GM13977 (cell line): ENCODE data around the gene DBR1.
A peak's percentile ranks its signal among the peaks of the same experiment; 100 is the strongest.

Experiments
- DNase-seq: peaks from one replicate; pipeline ENCODE4 v3.0.0; 2012; ENCODE audit warnings: low spot score
- in situ Hi-C: fragments of 300-500 bp; cut with MboI; formaldehyde crosslinking; loops from one replicate; pipeline ENCODE4 v1.12.0; 2022; ENCODE audit warnings: low sequenced_read_pairs, low pct_unique_long_range_greater_than_20kb, mixed read lengths, inconsistent platforms; ENCODE audit not compliant: unreplicated experiment
- TF ChIP-seq, protein P1 (sequence below): IDR thresholded peaks from 2 replicates; pipeline ENCODE4 v1.5.1; 2012; ENCODE audit warnings: mild to moderate bottlenecking, control low read depth; ENCODE audit not compliant: insufficient read depth; ENCODE audit errors: extremely low read depth, missing control alignments

Gene DBR1

DNA sequence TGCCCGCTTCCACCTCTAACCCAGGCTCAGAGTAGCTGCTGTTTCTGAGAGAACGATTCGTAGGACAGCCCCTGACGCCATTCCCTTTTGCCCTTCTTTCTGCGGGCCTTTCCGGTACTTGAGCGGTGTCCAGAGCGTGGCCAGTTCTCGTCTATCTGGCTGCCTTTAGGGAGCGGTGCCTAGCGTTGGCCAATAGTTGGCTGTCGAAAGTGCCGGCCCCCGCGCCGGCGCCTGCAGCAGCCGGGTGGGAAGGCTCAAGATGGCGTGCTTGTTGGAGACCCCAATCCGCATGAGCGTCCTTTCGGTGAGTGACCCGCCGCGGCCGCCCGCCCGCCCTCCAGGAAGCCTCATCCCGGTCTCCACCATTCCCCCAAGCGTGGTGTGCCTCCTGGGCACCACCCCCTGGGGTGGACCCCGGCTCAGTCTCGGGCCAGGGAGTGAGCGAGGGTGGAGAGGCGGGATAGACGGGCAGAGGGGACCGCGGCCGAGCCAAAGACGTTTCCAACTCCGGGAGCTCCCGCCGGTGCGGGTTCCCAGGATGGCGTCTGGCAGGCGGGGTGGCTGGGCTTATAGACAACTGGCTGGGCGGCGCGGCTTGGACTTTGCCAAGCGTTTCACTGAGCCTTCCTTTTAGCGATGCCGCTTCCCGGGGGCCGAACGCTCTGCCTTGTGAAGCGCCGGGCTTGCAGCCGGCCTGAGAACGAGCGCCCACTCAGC lies 12.7 kb upstream of the DBR1 start, which contains the start of gene ARMC8:
TSS of gene ARMC8 (plus strand) at position 6 of the 717 bp plus-strand sequence. CDS start at position 260, 254 bp downstream.
- peak; percentile 56 for DNase-seq
- in situ Hi-C loops: no loop called here
- TF ChIP-seq, protein P1, sequence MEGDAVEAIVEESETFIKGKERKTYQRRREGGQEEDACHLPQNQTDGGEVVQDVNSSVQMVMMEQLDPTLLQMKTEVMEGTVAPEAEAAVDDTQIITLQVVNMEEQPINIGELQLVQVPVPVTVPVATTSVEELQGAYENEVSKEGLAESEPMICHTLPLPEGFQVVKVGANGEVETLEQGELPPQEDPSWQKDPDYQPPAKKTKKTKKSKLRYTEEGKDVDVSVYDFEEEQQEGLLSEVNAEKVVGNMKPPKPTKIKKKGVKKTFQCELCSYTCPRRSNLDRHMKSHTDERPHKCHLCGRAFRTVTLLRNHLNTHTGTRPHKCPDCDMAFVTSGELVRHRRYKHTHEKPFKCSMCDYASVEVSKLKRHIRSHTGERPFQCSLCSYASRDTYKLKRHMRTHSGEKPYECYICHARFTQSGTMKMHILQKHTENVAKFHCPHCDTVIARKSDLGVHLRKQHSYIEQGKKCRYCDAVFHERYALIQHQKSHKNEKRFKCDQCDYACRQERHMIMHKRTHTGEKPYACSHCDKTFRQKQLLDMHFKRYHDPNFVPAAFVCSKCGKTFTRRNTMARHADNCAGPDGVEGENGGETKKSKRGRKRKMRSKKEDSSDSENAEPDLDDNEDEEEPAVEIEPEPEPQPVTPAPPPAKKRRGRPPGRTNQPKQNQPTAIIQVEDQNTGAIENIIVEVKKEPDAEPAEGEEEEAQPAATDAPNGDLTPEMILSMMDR: peak; percentile 35

DNA sequence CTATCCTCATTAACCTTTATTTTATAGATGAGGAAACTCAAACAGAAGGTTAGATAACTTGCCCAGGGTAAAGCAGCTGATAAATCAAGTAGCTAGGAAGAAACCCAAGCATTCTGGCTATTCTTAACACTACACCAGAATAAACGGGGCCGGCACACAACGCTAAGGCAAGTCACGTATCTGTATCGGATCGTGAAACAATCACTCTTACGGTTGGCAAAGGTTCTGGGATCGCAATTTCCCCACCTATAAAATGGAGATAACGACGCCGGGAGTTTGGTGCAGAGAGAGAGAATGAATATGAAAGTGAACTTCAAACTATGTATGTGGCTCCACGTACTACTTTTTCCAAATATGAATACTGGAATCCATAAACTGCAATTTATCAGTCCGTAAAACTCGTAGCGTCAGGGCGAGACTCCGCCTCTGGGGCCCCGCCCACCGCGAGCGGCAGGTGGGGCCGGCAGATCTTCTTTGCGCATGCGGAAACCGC lies 12.1 kb upstream of the DBR1 start:
- in situ Hi-C loops: no loop called here
- TF ChIP-seq, protein P1: no peak
- DNase-seq: peak; percentile 96

DNA sequence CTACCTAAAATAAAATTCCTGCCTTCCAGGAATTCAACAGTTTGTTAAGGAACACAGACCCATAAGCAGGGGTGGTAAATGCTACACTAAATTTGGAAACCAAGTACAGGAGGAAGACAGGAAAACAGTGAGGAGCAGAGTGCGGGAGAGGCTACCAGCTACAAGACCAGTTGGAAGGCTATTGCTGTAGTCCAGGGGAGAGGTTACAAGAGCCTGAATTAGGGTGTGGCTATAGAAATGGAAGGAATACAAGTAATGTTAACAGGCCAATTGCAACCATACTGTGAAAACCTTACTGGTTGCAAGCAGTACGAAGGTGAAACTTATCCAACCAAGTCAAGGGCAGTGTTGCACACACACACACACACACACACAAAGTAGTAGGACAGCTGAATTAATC lies 11.5 kb upstream of the DBR1 start:
- DNase-seq: no peak
- in situ Hi-C loops: no loop called here

DNA sequence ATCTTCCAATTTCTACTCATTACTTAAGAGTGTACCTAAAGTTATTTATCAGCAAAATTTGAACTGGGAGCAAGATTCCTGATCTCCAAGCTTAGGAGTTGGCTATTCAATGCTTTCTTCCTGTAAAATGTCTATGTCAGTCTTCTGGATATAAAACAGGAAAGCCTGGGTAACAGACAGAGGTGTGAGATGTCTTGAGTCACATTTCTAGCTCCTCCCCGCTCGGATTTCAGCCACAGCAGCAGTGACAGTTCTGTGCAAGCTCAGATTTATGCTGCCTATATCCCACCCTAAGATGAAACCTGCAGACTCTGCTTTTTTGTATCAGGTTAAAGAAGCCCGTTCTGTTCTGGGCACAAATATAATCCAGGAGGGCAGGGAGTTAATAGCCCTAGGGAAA lies 10.3 kb upstream of the DBR1 start:
- in situ Hi-C loops: no loop called here
- DNase-seq: no peak
- TF ChIP-seq, protein P1: no peak

More for the DNA sequence above, 11.5 kb upstream of the DBR1 start:
- TF ChIP-seq, protein P1: no peak

DNA sequence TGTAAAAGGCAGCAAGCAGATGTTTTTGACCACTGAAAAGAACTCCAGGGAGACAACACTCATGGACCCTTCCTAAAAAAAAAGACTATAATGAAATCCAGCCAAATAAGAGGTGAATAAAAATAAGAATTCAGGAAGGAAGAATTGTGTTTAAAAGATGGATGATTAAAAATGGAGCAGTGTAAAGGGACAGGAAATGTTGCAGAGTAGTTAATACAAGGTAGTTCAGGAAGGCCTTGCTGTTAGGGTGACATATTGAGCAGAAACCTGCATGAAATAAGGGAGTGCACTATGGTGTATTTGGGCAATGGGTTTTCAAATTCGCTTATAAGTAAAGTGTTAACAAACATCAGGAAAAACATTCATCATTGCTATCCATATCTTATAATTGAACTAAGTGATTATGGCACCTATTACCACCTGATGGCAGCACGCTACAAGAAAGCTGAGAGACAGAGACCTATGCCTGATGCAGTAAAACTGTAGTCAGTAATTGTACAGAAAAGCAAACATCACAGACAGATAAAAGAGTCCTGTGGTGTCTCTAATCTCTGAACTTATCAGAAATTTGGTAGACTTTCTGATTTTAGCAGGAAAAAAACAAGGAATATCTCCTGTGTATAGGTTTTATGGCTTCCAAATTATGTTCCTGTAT lies 5.8 kb upstream of the DBR1 start:
- in situ Hi-C loops: no loop called here
- TF ChIP-seq, protein P1: peak; percentile 71
- DNase-seq: peak; percentile 49

DNA sequence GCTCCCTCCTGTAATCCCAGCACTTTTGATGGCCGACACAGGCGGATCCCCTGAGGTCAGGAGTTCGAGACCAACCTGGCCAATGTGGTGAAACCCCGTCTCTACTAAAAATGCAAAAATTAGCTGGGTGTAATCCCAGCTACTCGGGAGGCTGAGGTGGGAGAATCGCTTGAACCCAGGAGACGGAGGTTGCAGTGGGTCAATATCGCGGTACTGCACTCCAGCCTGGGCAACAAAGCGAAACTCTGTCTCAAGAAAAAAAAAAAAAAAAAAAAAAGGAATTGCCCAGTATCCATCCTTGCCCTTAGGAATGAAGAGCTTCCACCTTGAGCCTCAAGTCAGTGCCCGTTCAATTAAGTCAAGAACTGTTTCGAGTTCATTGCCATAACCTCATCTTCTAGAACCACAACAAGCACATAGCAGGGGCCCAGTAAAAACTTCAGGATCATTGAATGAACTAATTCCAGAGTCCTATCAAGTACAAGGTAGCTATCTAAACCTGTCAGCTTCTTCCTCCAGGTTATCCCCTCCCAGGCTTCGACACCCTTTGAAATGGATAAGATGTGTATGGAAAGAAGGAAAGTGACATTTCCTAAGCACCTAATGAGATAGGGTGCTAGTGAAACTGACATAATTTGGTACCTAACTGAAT lies 826 bp downstream of the DBR1 start:
- in situ Hi-C loops: no loop called here
- no peak for DNase-seq
- TF ChIP-seq, protein P1: no peak
